ENCODE data around the gene PRKN.

PRKN gene

GRCh38 chr6:162683135-162683534, 44.4 kb downstream of the PRKN start:
- DNase-seq (ENCODE audit: low read depth in 1 of 2, low spot score in 1 of 2) = no peak
- Histone ChIP-seq H3K27me3 (ENCODE audit: insufficient read depth, poor library complexity, severe bottlenecking) (no peaks in the 10 kb centered on the region), H3K4me3 (replicated peaks; ENCODE audit: insufficient read depth, low read length) (no peak overlapping the region), H3K27ac (replicated peaks) (no peak overlapping the region)
- TF ChIP-seq CTCF (IDR thresholded peaks at IDR 0.05; ENCODE audit: insufficient read depth, low read length) (no peak), REST (IDR thresholded peaks at IDR 0.05; ENCODE audit: insufficient replicate concordance, low read depth) (no peak), POLR2AphosphoS5 (IDR thresholded peaks at IDR 0.05; ENCODE audit: low read depth) (no peak), SPI1 (IDR thresholded peaks at IDR 0.05; ENCODE audit: borderline replicate concordance, low read depth) (no peak), GABPA (IDR thresholded peaks at IDR 0.05; ENCODE audit: low read depth) (no peak)

GRCh38 chr6:162681447-162681846, 46.1 kb downstream of the PRKN start:
- Histone ChIP-seq H3K27ac (replicated peaks) (no peak overlapping the region), H3K4me3 (replicated peaks; ENCODE audit: insufficient read depth, low read length) (no peak overlapping the region), H3K27me3 (ENCODE audit: insufficient read depth, poor library complexity, severe bottlenecking) (no peaks in the 10 kb centered on the region)
- no peak for DNase-seq (ENCODE audit: low read depth in 1 of 2, low spot score in 1 of 2)
- TF ChIP-seq GABPA (IDR thresholded peaks at IDR 0.05; ENCODE audit: low read depth) (no peak), REST (IDR thresholded peaks at IDR 0.05; ENCODE audit: insufficient replicate concordance, low read depth) (no peak), POLR2AphosphoS5 (IDR thresholded peaks at IDR 0.05; ENCODE audit: low read depth) (no peak), CTCF (IDR thresholded peaks at IDR 0.05; ENCODE audit: insufficient read depth, low read length) (no peak), SPI1 (IDR thresholded peaks at IDR 0.05; ENCODE audit: borderline replicate concordance, low read depth) (no peak)

- no peak for DNase-seq (ENCODE audit: low read depth in 1 of 2, low spot score in 1 of 2)
- H3K27ac ChIP-seq (replicated peaks) = no peak overlapping the region
- TF ChIP-seq POLR2AphosphoS5 (IDR thresholded peaks at IDR 0.05; ENCODE audit: low read depth) (no peak), REST (IDR thresholded peaks at IDR 0.05; ENCODE audit: insufficient replicate concordance, low read depth) (no peak), CTCF (IDR thresholded peaks at IDR 0.05; ENCODE audit: insufficient read depth, low read length) (no peak), GABPA (IDR thresholded peaks at IDR 0.05; ENCODE audit: low read depth) (no peak), SPI1 (IDR thresholded peaks at IDR 0.05; ENCODE audit: borderline replicate concordance, low read depth) (no peak)
- no peaks in the 10 kb centered on the region for H3K27me3 ChIP-seq (ENCODE audit: insufficient read depth, poor library complexity, severe bottlenecking)
- no peak overlapping the region for H3K4me3 ChIP-seq (replicated peaks; ENCODE audit: insufficient read depth, low read length)
Measured at GRCh38 chr6:162680871-162681270, 46.7 kb downstream of the PRKN start.
